BLaER1 treated with 17β-estradiol and CSF1 and Interleukin-3, amounts not matched to agents 10 nM and 100 nM (cell line): Measurements from ENCODE around the gene TMEM164.

Experiments
- H3K27ac ChIP-seq, 11 experiments: shearing (Covaris generic); formaldehyde crosslinking; 2 replicates each; pipeline ENCODE4 v1.8.1; 2022
- H3K27me3 ChIP-seq, 11 experiments: shearing (Covaris generic); formaldehyde crosslinking; 2 replicates each; pipeline ENCODE4 v1.8.1; 2022
- H3K36me3 ChIP-seq, 11 experiments: shearing (Covaris generic); formaldehyde crosslinking; 2 replicates each; pipeline ENCODE4 v1.8.1; 2022
- H3K4me1 ChIP-seq, 10 experiments: shearing (Covaris generic); formaldehyde crosslinking; 2 replicates each; pipeline ENCODE4 v1.8.1; 2022
- H3K4me2 ChIP-seq, 11 experiments: shearing (Covaris generic); formaldehyde crosslinking; 2 replicates each; pipeline ENCODE4 v1.8.1; 2022
- H3K4me3 ChIP-seq, 10 experiments: shearing (Covaris generic); formaldehyde crosslinking; 2 replicates each; pipeline ENCODE4 v1.8.1; 2022
- H3K9ac ChIP-seq, 11 experiments: shearing (Covaris generic); formaldehyde crosslinking; 2 replicates each; pipeline ENCODE4 v1.8.1; 2022
- H3K9me3 ChIP-seq, 11 experiments: shearing (Covaris generic); formaldehyde crosslinking; replicated peaks in 1 of 11; 2 replicates each; pipeline ENCODE4 v1.8.1; 2022
- H4K20me1 ChIP-seq, 11 experiments: shearing (Covaris generic); formaldehyde crosslinking; 2 replicates each; pipeline ENCODE4 v1.8.1; 2022
- Cebpa-rat ChIP-seq, 11 experiments: shearing (Covaris generic); IDR thresholded peaks; 2 replicates each; pipeline ENCODE4 v1.8.1; 2022

The TMEM164 gene

DNA sequence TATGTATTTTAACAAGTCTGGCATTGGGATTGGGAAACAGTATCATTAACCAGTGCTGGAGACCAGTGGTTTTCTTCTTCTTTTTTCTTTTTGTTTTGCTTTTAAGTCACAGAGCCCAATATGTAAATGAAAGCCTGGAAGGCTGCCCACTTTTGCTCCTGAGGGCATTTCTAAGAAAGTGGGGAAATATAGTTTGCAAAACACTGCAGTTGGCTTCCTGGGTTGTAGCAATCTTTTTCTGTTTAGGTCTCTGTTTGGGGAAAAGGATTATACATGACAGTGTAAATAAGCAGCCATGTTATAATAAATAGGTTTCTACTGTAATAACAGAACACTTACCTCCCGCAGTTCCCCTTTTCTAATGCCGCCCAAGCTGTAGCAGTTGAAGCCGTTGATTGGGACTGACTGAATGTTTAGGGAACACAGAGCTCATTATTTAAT is 105.5 kb downstream of the TMEM164 start:
- H3K4me2 ChIP-seq, result peak overlapping the region in 6 of 11 experiments; percentile 11 to 78 (median 32); a peak in 12 of 22 replicates
- H3K9ac ChIP-seq, result peak overlapping the region in 3 of 11 experiments; percentile 48 to 65 (median 59); a peak in 4 of 22 replicates
- TF ChIP-seq Cebpa-rat (IDR thresholded peaks at IDR 0.05), result peak in 1 of 11 experiments; percentile 42; a peak in 2 of 22 replicates
- no peaks in the 10 kb centered on the region for H3K9me3 ChIP-seq
- H3K27me3 ChIP-seq, result peaks cover 65 to 97% (median 85%) of the 10 kb centered on the region in 11 experiments
- peak overlapping the region in 5 of 11 experiments; percentile 33 to 84 (median 72); a peak in 10 of 22 replicates for H3K27ac ChIP-seq
- peaks cover 0 to 14% (median 7%) of the 10 kb centered on the region in 11 experiments; a peak in 5 of 22 replicates for H3K36me3 ChIP-seq
- no peak overlapping the region for H3K4me3 ChIP-seq
- H4K20me1 ChIP-seq, result peaks cover 0 to 9% (median 0%) of the 10 kb centered on the region in 11 experiments; a peak in 4 of 22 replicates
- peaks cover 0 to 76% (median 8%) of the 10 kb centered on the region in 10 experiments; a peak in 8 of 20 replicates for H3K4me1 ChIP-seq

DNA sequence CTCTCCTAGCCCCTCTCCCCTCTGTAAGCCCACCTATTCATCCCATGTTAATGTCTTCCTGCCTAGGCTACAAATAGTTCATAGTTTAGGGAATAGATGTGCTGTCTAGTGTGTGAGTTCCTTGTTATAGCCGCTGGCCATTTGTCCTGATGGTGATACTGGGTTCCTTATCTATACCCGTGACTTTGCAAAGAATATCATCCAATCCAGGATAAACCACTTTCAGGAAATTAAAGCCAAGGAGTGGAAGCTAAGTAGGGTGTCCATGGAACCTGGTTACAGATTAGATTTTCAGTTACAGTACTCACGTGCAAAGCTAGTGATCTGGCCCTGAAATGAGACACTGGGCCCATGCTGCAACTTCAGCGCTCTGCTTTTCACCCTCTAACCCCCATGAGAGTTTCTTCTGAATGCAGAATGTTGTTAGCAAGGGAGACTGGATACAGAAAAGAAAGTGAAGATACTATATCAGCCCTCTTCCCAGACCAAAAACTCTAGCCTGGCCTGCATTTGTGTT is 111.4 kb downstream of the TMEM164 start:
- no peak overlapping the region for H3K4me2 ChIP-seq
- peaks cover 0 to 32% (median 4%) of the 10 kb centered on the region in 11 experiments; a peak in 8 of 22 replicates for H3K36me3 ChIP-seq
- H3K27me3 ChIP-seq, result peaks cover 84 to 100% (median 96%) of the 10 kb centered on the region in 11 experiments
- no peak overlapping the region for H3K27ac ChIP-seq
- H3K4me3 ChIP-seq, result no peak overlapping the region
- TF ChIP-seq Cebpa-rat (IDR thresholded peaks at IDR 0.05), result no peak
- H4K20me1 ChIP-seq, result peaks cover 0 to 9% (median 0%) of the 10 kb centered on the region in 11 experiments; a peak in 4 of 22 replicates
- H3K9ac ChIP-seq, result no peak overlapping the region
- no peaks in the 10 kb centered on the region for H3K9me3 ChIP-seq
- peaks cover 0 to 39% (median 0%) of the 10 kb centered on the region in 10 experiments; a peak in 6 of 20 replicates for H3K4me1 ChIP-seq

DNA sequence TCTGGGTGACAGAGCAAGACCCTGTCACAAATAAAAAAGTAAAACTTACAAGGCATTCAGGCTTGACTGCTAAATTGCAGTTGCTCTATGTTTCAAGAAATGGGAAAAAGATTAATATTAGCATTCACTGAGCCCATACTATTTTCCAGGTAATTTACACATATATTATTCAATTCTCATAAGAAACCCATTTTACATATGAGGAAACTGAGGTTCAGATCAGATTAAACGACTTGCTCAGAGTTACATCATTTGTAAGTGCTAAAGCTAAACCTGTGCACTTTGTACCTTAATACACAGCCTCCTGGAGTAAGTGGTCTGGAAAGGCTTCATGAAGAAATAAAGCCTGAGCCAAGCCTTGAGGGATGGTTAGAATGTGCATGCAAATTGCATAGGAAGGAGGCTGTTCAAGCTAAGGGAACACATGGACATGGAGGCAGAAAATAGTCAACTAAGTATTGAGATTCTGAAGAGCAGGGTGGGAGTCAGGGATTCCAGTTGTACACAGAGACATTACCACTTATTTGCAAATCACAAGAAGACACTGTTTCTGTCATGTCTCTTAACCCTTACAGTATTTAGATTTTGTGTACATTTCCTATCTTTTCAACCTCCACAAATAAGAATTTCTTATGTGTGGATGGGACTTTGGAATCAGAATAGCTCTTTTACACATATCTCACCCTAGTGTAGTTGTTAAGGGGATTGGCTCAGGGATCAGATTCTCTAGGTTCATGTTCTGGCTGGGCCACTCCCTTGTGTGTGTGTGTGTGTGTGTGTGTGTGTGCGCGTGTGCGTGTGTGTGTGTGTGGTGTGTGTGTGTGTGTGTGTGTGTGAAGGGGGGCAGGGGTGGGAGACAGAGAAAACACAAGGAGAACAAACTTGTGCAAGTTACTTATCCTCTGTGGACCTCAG is 113.4 kb downstream of the TMEM164 start:
- Histone ChIP-seq H3K4me2 (no peak overlapping the region), H3K4me1 (peaks cover 0 to 19% (median 0%) of the 10 kb centered on the region in 10 experiments; a peak in 5 of 20 replicates), H3K36me3 (peaks cover 0 to 41% (median 0%) of the 10 kb centered on the region in 11 experiments; a peak in 6 of 22 replicates), H3K9ac (no peak overlapping the region), H4K20me1 (peaks cover 0 to 9% (median 0%) of the 10 kb centered on the region in 11 experiments; a peak in 5 of 22 replicates), H3K27ac (no peak overlapping the region), H3K27me3 (peaks cover 81 to 100% (median 95%) of the 10 kb centered on the region in 11 experiments), H3K4me3 (no peak overlapping the region), H3K9me3 (peaks cover 0 to 3% (median 0%) of the 10 kb centered on the region in 11 experiments; a peak in 4 of 22 replicates)
- TF ChIP-seq Cebpa-rat (IDR thresholded peaks at IDR 0.05), result no peak

DNA sequence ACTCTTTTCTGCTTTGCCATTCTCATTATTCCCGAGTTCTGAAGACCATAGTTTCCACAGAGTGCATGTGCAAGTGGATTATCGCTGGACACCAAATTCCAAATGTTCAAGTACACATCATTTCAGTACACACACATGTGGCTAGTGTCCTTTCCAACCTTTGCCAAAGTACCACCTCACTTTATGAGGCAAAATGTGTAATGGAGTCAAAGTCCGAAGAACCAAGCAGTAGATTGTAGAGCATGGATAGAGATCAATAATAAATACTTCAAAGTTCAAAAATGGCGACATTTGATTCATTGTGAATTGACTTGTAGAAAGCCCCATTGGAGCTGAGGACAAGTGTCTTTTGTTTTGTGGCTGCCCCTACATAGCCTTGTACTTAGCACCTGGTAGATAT is 115.6 kb downstream of the TMEM164 start:
- Histone ChIP-seq H3K27ac (no peak overlapping the region), H3K9ac (no peak overlapping the region), H3K4me1 (peaks cover 0 to 2% (median 0%) of the 10 kb centered on the region in 10 experiments; a peak in 2 of 20 replicates), H3K27me3 (peaks cover 63 to 89% (median 74%) of the 10 kb centered on the region in 11 experiments), H3K36me3 (peaks cover 0 to 46% (median 0%) of the 10 kb centered on the region in 11 experiments; a peak in 5 of 22 replicates), H4K20me1 (peaks cover 0 to 6% (median 0%) of the 10 kb centered on the region in 11 experiments; a peak in 3 of 22 replicates), H3K4me2 (no peak overlapping the region), H3K4me3 (no peak overlapping the region), H3K9me3 (peaks cover 0 to 9% (median 3%) of the 10 kb centered on the region in 11 experiments; a peak in 4 of 22 replicates)
- TF ChIP-seq Cebpa-rat (IDR thresholded peaks at IDR 0.05), result no peak

DNA sequence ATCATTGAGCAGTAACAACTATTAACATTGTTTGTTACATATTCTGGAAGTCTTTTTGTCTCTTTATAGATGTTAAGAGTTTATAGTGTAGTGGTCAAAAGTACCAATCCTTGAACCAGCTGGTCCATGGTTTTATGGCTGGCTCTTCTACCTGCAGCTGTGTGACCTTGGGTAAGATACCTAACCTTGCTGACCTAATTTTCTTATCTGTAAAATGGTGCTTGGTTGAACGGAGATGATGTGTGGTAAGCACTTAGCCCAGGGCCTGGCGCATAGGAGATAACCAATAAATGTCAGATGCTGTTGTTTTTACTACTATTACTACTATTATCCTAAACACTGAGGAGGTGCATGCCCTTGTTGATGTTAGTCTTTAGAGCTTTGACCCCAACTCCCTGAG is 116.6 kb downstream of the TMEM164 start:
- H4K20me1 ChIP-seq, result peaks cover 0 to 6% (median 0%) of the 10 kb centered on the region in 11 experiments; a peak in 3 of 22 replicates
- no peak overlapping the region for H3K9ac ChIP-seq
- H3K27ac ChIP-seq, result no peak overlapping the region
- H3K4me3 ChIP-seq, result no peak overlapping the region
- no peak for TF ChIP-seq Cebpa-rat (IDR thresholded peaks at IDR 0.05)
- H3K27me3 ChIP-seq, result peaks cover 58 to 88% (median 70%) of the 10 kb centered on the region in 11 experiments
- H3K9me3 ChIP-seq, result peaks cover 0 to 9% (median 3%) of the 10 kb centered on the region in 11 experiments; a peak in 4 of 22 replicates
- H3K4me2 ChIP-seq, result no peak overlapping the region
- H3K4me1 ChIP-seq, result no peaks in the 10 kb centered on the region; a peak in 1 of 20 replicates
- H3K36me3 ChIP-seq, result peaks cover 0 to 37% (median 0%) of the 10 kb centered on the region in 11 experiments; a peak in 5 of 22 replicates

DNA sequence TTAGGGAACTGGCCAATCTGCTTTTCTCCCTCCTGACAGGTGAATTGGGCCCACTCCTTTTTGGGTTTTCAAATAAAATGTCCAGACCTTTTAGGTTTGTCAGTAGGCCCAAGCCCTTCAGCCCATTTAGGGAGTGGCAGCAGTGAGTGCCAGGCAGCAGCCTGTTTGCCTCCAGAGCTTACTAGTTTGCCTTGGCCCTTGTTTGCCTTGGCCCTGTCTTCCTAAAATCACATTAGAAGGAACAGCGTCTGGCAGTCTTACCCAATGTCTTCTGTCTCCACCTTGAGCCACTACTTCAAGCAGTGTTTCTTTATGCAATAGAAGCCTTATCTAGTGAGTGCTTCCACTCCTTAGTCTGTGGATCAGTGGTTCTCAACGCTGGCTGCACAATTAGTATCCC is 117.1 kb downstream of the TMEM164 start:
- Histone ChIP-seq H3K9ac (no peak overlapping the region), H3K27ac (no peak overlapping the region), H3K36me3 (peaks cover 0 to 36% (median 0%) of the 10 kb centered on the region in 11 experiments; a peak in 5 of 22 replicates), H4K20me1 (peaks cover 0 to 6% (median 0%) of the 10 kb centered on the region in 11 experiments; a peak in 4 of 22 replicates), H3K4me2 (no peak overlapping the region), H3K4me3 (no peak overlapping the region), H3K27me3 (peaks cover 55 to 88% (median 70%) of the 10 kb centered on the region in 11 experiments), H3K4me1 (no peaks in the 10 kb centered on the region; a peak in 1 of 20 replicates), H3K9me3 (peaks cover 0 to 9% (median 3%) of the 10 kb centered on the region in 11 experiments; a peak in 4 of 22 replicates)
- no peak for TF ChIP-seq Cebpa-rat (IDR thresholded peaks at IDR 0.05)

GRCh38 chrX:110123331-110123782 is 120.4 kb downstream of the TMEM164 start:
- Histone ChIP-seq H3K9ac (no peak overlapping the region), H3K4me3 (no peak overlapping the region), H3K36me3 (peaks cover 0 to 28% (median 0%) of the 10 kb centered on the region in 11 experiments; a peak in 6 of 22 replicates), H3K4me1 (no peaks in the 10 kb centered on the region; a peak in 1 of 20 replicates), H3K9me3 (peaks cover 0 to 9% (median 3%) of the 10 kb centered on the region in 11 experiments; a peak in 4 of 22 replicates), H3K27ac (no peak overlapping the region), H4K20me1 (peaks cover 0 to 18% (median 7%) of the 10 kb centered on the region in 11 experiments; a peak in 7 of 22 replicates), H3K27me3 (peaks cover 61 to 88% (median 73%) of the 10 kb centered on the region in 11 experiments), H3K4me2 (no peak overlapping the region)
- TF ChIP-seq Cebpa-rat (IDR thresholded peaks at IDR 0.05), result no peak

- Histone ChIP-seq H4K20me1 (peaks cover 0 to 18% (median 6%) of the 10 kb centered on the region in 11 experiments; a peak in 6 of 22 replicates), H3K9ac (no peak overlapping the region), H3K4me3 (no peak overlapping the region), H3K4me2 (no peak overlapping the region), H3K27ac (no peak overlapping the region), H3K4me1 (no peaks in the 10 kb centered on the region; a peak in 1 of 20 replicates), H3K9me3 (peaks cover 0 to 9% (median 3%) of the 10 kb centered on the region in 11 experiments; a peak in 4 of 22 replicates), H3K36me3 (peaks cover 0 to 11% (median 0%) of the 10 kb centered on the region in 11 experiments; a peak in 6 of 22 replicates), H3K27me3 (peaks cover 65 to 87% (median 76%) of the 10 kb centered on the region in 11 experiments)
- TF ChIP-seq Cebpa-rat (IDR thresholded peaks at IDR 0.05), result no peak
Observed at GRCh38 chrX:110125446-110126162, 122.7 kb downstream of the TMEM164 start.
